Mesothelial cell of epicardium (in vitro differentiated cells): ENCODE measurements around the gene ABCD3. TPM values are rescaled to one million over a fixed set of nuclear protein-coding genes. Genes with fewer than 3 reads are reported as not detected.

ENCODE experiments used
- DNase-seq, 2 experiments: peaks; one replicate each; pipeline ENCODE4 v3.0.0; 2021; ENCODE audit warnings: low spot score in 2 of 2; ENCODE audit not compliant: unreplicated experiment in 2 of 2
- H3K27ac Mint-ChIP-seq: 2 replicates; pipeline ENCODE4 v1.8.0; 2021; ENCODE audit warnings: mixed read lengths
- H3K27me3 Mint-ChIP-seq: 2 replicates; pipeline ENCODE4 v1.8.0; 2021; ENCODE audit warnings: low read depth, mixed read lengths
- H3K36me3 Mint-ChIP-seq: 2 replicates; pipeline ENCODE4 v1.8.0; 2021; ENCODE audit warnings: mixed read lengths
- H3K4me1 Mint-ChIP-seq: 2 replicates; pipeline ENCODE4 v1.8.0; 2021; ENCODE audit warnings: mixed read lengths
- H3K4me3 Mint-ChIP-seq: 2 replicates; pipeline ENCODE4 v1.8.0; 2021; ENCODE audit warnings: mild to moderate bottlenecking, moderate library complexity, mixed read lengths
- H3K9me3 Mint-ChIP-seq: 2 replicates; pipeline ENCODE4 v1.8.0; 2021; ENCODE audit warnings: mixed read lengths
- CTCF ChIP-seq: fragments of 200-600 bp; sonication (generic); IDR thresholded peaks from one replicate; pipeline ENCODE4 v1.5.0; 2021; ENCODE audit warnings: antibody characterized with exemption; ENCODE audit not compliant: unreplicated experiment
- total RNA-seq: library from RNA; stranded (reverse); gene quantifications from 3 replicates; pipeline ENCODE4 v1.2.1, GENCODE V29; 2021

Gene ABCD3
- total RNA-seq, 1 donor from 2014 or later, result 38.2 TPM

- no peak overlapping the region for H3K27ac Mint-ChIP-seq
- no peak for DNase-seq
Observed at GRCh38 chr1:94395748-94396309, 22.4 kb upstream of the ABCD3 start.

DNA sequence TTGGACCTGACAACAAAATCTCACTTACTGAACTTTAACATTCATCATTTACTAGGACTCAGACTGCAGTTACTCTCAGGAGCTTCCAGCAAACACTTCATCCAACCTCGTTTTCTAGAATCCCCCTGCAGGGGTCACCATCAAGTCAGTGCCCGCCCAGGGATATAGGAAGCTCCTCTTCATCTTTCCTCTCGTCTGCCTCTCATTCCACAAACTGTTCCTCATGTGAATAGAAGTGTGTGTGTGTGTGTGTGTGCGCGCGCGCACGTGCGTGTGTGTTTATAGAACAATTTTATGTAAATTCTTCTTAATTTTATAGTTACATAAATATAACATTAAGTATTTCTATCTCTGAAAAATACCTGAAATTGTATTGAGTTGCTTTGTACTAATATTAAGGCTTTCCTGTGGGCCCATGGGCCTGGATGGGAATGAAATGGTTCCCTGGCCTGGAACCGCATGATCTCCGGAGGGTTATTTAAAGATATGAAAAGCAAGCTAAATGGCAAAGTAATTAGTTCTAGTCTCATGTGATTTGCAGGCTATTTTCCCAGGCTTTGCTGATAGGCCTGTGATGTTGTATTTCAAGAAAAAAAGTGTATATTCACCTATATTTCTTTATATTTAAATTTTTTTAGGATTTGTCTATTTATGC lies 21.7 kb upstream of the ABCD3 start:
- H3K4me1 Mint-ChIP-seq, result peaks cover 9% of the 10 kb centered on the region
- no peak for DNase-seq
- no peaks in the 10 kb centered on the region for H3K36me3 Mint-ChIP-seq
- H3K4me3 Mint-ChIP-seq, result no peak overlapping the region
- peaks cover 7% of the 10 kb centered on the region for H3K9me3 Mint-ChIP-seq
- no peak overlapping the region for H3K27ac Mint-ChIP-seq
- no peaks in the 10 kb centered on the region for H3K27me3 Mint-ChIP-seq
- no peak for TF ChIP-seq CTCF

More at GRCh38 chr1:94395748-94396309, 22.4 kb upstream of the ABCD3 start:
- no peaks in the 10 kb centered on the region for H3K36me3 Mint-ChIP-seq
- peaks cover 10% of the 10 kb centered on the region for H3K9me3 Mint-ChIP-seq
- no peak overlapping the region for H3K4me3 Mint-ChIP-seq
- peaks cover 9% of the 10 kb centered on the region for H3K4me1 Mint-ChIP-seq
- no peak for TF ChIP-seq CTCF
- no peaks in the 10 kb centered on the region for H3K27me3 Mint-ChIP-seq

DNA sequence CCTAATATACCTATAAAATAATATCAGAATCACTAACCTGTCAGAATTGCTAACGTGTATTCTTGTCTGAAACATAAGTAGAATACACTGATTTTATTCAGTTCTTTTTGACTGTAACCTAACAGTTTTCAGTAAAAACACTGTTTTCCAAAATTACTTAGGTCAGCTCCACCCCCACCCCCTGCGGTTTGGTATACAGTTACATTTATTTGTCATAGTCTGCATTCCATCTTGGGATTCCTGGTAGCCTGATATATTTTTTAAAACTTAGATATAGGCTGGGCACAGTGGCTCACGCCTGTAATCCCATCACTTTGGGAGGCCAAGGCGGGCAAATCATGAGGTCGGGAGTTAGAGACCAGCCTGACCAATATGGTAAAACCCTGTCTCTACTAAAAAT lies 19.8 kb upstream of the ABCD3 start:
- Mint-ChIP-seq H3K9me3 (peaks cover 9% of the 10 kb centered on the region), H3K36me3 (no peaks in the 10 kb centered on the region), H3K27me3 (no peaks in the 10 kb centered on the region), H3K4me3 (no peak overlapping the region), H3K4me1 (peaks cover 9% of the 10 kb centered on the region), H3K27ac (no peak overlapping the region)
- no peak for TF ChIP-seq CTCF
- DNase-seq, result no peak

DNA sequence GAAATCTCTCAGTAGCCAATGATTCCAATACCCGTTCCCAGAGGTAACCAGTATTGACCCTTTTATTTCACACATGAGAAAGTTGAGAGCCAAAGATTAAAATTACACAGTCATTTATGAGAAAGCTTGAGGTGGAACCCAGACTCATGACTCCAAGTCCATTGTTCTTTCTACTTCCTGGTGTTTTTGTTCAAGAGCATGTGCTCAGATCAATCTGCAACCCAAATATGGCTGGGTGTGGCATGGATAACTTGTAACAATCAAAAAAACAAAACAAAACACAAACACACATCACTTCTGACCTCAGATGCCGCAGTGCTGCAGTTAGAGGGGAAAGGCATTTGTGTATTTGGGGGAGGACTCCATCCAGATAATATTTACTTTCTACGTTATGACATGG lies 18.7 kb upstream of the ABCD3 start:
- no peaks in the 10 kb centered on the region for H3K27me3 Mint-ChIP-seq

GRCh38 chr1:94401206-94401605 lies 17.0 kb upstream of the ABCD3 start:
- DNase-seq, result no peak
- no peaks in the 10 kb centered on the region for H3K36me3 Mint-ChIP-seq
- TF ChIP-seq CTCF, result no peak
- H3K9me3 Mint-ChIP-seq, result peaks cover 9% of the 10 kb centered on the region
- no peak overlapping the region for H3K27ac Mint-ChIP-seq
- H3K4me3 Mint-ChIP-seq, result no peak overlapping the region
- H3K27me3 Mint-ChIP-seq, result no peaks in the 10 kb centered on the region
- H3K4me1 Mint-ChIP-seq, result peaks cover 2% of the 10 kb centered on the region

More for the DNA sequence above, 18.7 kb upstream of the ABCD3 start:
- Mint-ChIP-seq H3K4me1 (peaks cover 9% of the 10 kb centered on the region), H3K36me3 (no peaks in the 10 kb centered on the region), H3K4me3 (no peak overlapping the region), H3K9me3 (peaks cover 9% of the 10 kb centered on the region), H3K27ac (no peak overlapping the region)
- no peak for DNase-seq
- no peak for TF ChIP-seq CTCF
